Hepatocyte (in vitro differentiated cells): ENCODE measurements around the gene ZNF496.

Experiments used
- CTCF ChIP-seq: fragments of 200-600 bp; sonication (generic); IDR thresholded peaks from 2 replicates; pipeline ENCODE4 v1.5.1; 2016; ENCODE audit warnings: antibody characterized with exemption, mild to moderate bottlenecking; ENCODE audit not compliant: poor library complexity
- EZH2 ChIP-seq: fragments of 200-600 bp; sonication (generic); IDR thresholded peaks from 2 replicates; pipeline ENCODE4 v1.6.1; 2016; ENCODE audit warnings: antibody characterized with exemption, mild to moderate bottlenecking, borderline replicate concordance

GRCh38 chr1:247291833-247292561 lies 39.7 kb downstream of the ZNF496 start:
- TF ChIP-seq CTCF (no peak), EZH2 (no peak)
